Right lobe of liver (tissue), 6 donors: ENCODE results near the gene SSBP4. TPM values are rescaled to one million over a fixed set of nuclear protein-coding genes. Genes with fewer than 3 reads are reported as not detected.

ENCODE experiments used
- ATAC-seq, 4 donors: fragments of 200-7000 bp; cut with Tn5 transposase; one replicate each; pipeline ENCODE4 v1.9.1; 2020; ENCODE audit warnings: mild to moderate bottlenecking in 4 of 4, moderate library complexity in 4 of 4
- DNase-seq, 3 donors: peaks; one replicate each; pipeline ENCODE4 v3.0.0-alpha.2; 2020
- H3K27ac ChIP-seq, 3 donors: fragments of 200-600 bp; one replicate each; pipeline ENCODE4 v1.8.0; 2022
- H3K27me3 ChIP-seq, 2 donors: fragments of 200-600 bp; one replicate each; pipeline ENCODE4 v1.8.0; 2022
- H3K36me3 ChIP-seq, 4 donors: fragments of 200-600 bp; sonication (generic) in 1 of 4; one replicate each; pipeline versions ENCODE4 v1.5.1 to v1.8.0; 2017 to 2022; ENCODE audit warnings: control low read depth in 1 of 4
- H3K4me1 ChIP-seq, 4 donors: fragments of 200-600 bp; sonication (generic) in 1 of 4; one replicate each; pipeline versions ENCODE4 v1.5.1 to v1.8.0; 2017 to 2022; ENCODE audit warnings: control low read depth in 1 of 4
- H3K4me3 ChIP-seq, 3 donors: fragments of 200-600 bp; one replicate each; pipeline ENCODE4 v1.8.0; 2022
- H3K9me3 ChIP-seq, 4 donors: fragments of 200-600 bp; sonication (generic) in 1 of 4; one replicate each; pipeline versions ENCODE4 v1.5.1 to v1.8.0; 2017 to 2022; ENCODE audit warnings: control low read depth in 1 of 4
- POLR2A ChIP-seq: fragments of 450-650 bp; IDR thresholded peaks from one replicate; pipeline ENCODE4 v1.6.1; 2017; ENCODE audit warnings: antibody characterized with exemption, mild to moderate bottlenecking
- WGBS: methylation state at CpG from one replicate; pipeline ENCODE4 v1.1.6; 2018; ENCODE audit warnings: low coverage, low lambda C conversion rate; ENCODE audit not compliant: insufficient coverage; ENCODE audit errors: missing lambda C conversion rate; 5-methylcytosine and 5-hydroxymethylcytosine counted together
- intact Hi-C, 2 donors: fragments of 100-400 bp; cut with DNase I; formaldehyde crosslinking; loops; one replicate each; pipeline versions ENCODE4 v1.11.2 to v1.14.1; 2022
- total RNA-seq, 6 experiments: library from RNA; depleted of rRNA in 2 of 6; stranded (reverse); fragments of >200 nt in 2 of 6; fragmentation: NEBNext Ultra II Directional in 3 of 6; extraction: Animal tissue kit (Norgen Biotek cat#: 25700) in 3 of 6; gene quantifications; one replicate each; pipeline versions ENCODE4 v1.1.0 to v1.2.4, GENCODE V29; 2016 to 2023
- TF ChIP-seq, protein P1 (sequence below), 4 donors: fragments of 200-600 bp in 3 of 4; fragments of 450-650 bp in 1 of 4; IDR thresholded peaks; one replicate each; pipeline versions ENCODE4 v1.5.1 to v1.8.0; 2016 to 2022; ENCODE audit warnings: antibody characterized with exemption in 4 of 4, mild to moderate bottlenecking in 2 of 4
- donor health status: DM: no; HTN: yes; CAD: no.
- donor health status: DM: no; HTN: no; CAD: no.
- donor health status: DM: no; HTN: no; CAD: no.
- donor health status: DM: no; HTN: yes; CAD: no.
- donor health status: DM: no; HTN: yes; CAD: no.

SSBP4 gene
- total RNA-seq, 6 experiments from 2014 or later: 12.8 to 23.9 (median 15.9) TPM

DNA sequence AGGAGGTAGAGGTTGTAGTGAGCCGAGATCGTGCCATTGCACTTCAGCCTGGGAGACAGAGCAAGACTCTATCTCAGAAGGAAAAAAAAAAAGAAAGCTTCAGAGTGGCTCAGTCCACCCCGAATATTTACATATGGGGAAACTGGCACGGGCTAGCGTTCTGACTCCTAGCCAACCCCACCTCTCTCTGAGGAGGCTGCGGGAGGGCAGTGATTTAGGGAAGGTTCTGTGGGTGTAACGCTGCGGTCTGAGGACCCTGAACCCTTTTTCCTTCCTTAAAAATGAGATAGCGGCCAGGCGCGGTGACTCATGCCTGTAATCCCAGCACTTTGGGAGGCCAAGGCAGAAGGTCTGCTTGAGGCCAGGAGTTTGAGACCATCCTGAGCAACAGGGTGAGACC, 26.8 kb upstream of the SSBP4 start:
- peak; percentile 48 to 73 (median 61) for DNase-seq

DNA sequence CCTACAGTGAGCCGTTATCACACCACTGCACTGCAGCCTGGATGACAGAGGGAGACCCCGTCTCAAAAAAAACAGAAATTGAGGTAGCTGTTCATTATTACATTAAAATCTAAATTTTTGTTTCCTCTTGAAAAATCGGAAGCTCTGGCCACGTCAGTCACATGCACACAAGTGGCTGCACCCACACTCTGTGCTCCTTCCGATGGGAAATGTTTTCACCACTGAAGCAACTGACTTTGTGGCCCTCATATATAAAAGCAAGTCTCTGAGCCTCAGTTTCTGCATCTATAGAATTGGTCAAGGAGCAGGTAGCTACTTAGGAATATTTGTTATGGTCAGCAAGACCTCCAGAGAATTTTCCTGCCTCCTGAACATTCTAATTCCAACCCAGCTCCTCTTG, 26.3 kb upstream of the SSBP4 start:
- no peak for TF ChIP-seq POLR2A
- TF ChIP-seq, protein P1, sequence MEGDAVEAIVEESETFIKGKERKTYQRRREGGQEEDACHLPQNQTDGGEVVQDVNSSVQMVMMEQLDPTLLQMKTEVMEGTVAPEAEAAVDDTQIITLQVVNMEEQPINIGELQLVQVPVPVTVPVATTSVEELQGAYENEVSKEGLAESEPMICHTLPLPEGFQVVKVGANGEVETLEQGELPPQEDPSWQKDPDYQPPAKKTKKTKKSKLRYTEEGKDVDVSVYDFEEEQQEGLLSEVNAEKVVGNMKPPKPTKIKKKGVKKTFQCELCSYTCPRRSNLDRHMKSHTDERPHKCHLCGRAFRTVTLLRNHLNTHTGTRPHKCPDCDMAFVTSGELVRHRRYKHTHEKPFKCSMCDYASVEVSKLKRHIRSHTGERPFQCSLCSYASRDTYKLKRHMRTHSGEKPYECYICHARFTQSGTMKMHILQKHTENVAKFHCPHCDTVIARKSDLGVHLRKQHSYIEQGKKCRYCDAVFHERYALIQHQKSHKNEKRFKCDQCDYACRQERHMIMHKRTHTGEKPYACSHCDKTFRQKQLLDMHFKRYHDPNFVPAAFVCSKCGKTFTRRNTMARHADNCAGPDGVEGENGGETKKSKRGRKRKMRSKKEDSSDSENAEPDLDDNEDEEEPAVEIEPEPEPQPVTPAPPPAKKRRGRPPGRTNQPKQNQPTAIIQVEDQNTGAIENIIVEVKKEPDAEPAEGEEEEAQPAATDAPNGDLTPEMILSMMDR (IDR thresholded peaks at IDR 0.05): no peak
- H3K4me1 ChIP-seq: peaks cover 0 to 33% (median 9%) of the 10 kb centered on the region in 4 donors
- no peaks in the 10 kb centered on the region for H3K9me3 ChIP-seq
- 49% methylated on average over 5 of the region's 5 CpGs for WGBS
- intact Hi-C loops: no loop called here
- no peaks in the 10 kb centered on the region for H3K36me3 ChIP-seq
- no peak overlapping the region for H3K4me3 ChIP-seq
- no peak for DNase-seq
- peak overlapping the region in 2 of 3 donors; percentile 13 to 33 for H3K27ac ChIP-seq
- no peak for ATAC-seq
- H3K27me3 ChIP-seq: no peaks in the 10 kb centered on the region

More for the DNA sequence above, 26.8 kb upstream of the SSBP4 start:
- TF ChIP-seq, protein P1 (IDR thresholded peaks at IDR 0.05): no peak
- TF ChIP-seq POLR2A: no peak
- Histone ChIP-seq H3K4me1 (peaks cover 0 to 31% (median 8%) of the 10 kb centered on the region in 4 donors), H3K27me3 (no peaks in the 10 kb centered on the region), H3K27ac (peak overlapping the region in 1 of 3 donors; percentile 33), H3K36me3 (no peaks in the 10 kb centered on the region), H3K9me3 (no peaks in the 10 kb centered on the region), H3K4me3 (no peak overlapping the region)
- ATAC-seq: peak; percentile 15 to 45 (median 26)
- WGBS: 18% methylated on average over 11 of the region's 11 CpGs
- intact Hi-C loops: no loop called here

DNA sequence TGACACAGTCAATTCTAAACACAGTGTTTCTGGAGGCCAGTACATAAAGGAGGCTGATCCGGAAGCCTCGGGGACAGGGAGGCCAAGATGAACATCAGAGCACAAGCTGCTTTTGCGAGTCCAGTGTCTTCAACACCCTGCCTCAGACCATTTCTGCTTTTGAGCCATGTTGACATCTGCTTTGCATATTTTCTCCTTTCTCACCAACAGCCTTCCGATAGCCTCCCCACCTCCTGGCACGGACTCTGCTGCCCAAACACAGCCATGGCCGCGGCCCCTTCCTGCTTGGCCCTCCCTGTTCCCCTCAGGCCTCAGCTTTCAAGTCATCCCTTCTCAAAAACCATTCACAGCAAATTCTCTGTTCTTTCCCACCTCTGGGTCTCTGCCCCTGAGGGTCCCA, 25.4 kb upstream of the SSBP4 start:
- TF ChIP-seq, protein P1 (IDR thresholded peaks at IDR 0.05): no peak
- no peak for TF ChIP-seq POLR2A
- Histone ChIP-seq H3K27me3 (no peaks in the 10 kb centered on the region), H3K9me3 (no peaks in the 10 kb centered on the region), H3K36me3 (no peaks in the 10 kb centered on the region), H3K4me3 (no peak overlapping the region), H3K27ac (peak overlapping the region; percentile 21 to 47 (median 33)), H3K4me1 (peaks cover 0 to 39% (median 9%) of the 10 kb centered on the region in 4 donors)
- WGBS: 55% methylated on average over 6 of the region's 7 CpGs
- intact Hi-C loops: no loop called here
- peak in 3 of 4 donors; percentile 3 for ATAC-seq
- DNase-seq: peak in 1 of 3 donors; percentile 48

DNA sequence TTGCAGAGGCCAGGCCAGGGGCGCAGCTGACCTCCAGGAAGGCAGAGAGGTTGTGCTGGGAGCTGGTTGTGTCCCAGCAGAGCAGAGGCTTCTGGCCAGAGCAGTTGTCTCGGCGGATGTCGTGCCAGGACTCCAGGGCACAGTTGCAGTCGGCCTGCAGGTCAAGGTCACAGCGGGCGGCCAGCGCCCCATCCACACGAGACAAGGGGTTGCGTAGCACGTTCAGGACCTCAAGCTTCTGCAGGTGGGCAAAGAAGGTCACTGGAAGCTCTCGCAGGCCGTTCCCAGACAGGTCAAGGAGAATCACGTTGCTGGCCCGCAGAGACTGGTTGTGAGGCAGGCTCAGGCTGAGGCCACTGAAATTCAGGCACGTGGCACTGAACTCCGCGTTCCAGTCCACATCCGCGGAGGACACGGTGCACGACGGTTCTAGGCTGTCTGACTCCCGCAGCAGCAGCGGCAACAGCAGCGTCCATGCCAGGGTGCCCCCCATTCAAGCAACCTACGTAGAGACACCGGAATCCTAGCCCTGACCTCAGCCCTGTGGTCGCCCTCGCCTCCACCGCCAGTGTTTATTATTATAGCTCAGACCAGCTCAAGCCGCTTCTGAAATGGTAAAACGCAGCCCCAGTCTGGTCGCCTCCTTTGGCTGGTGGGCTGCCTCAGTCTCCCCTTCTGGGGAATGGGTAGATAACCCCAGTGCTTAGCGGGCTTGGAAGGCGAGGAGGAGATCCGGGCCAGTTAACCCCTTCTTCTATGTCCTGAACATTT, 22.5 kb upstream of the SSBP4 start:
- Histone ChIP-seq H3K4me1 (peaks cover 0 to 49% (median 9%) of the 10 kb centered on the region in 4 donors), H3K27ac (peak overlapping the region; percentile 27 to 75 (median 45)), H3K4me3 (peak overlapping the region; percentile 10 to 38 (median 30)), H3K36me3 (no peaks in the 10 kb centered on the region), H3K9me3 (no peaks in the 10 kb centered on the region), H3K27me3 (no peaks in the 10 kb centered on the region)
- peak; percentile 59 to 77 (median 68) for ATAC-seq
- peak; percentile 72 to 90 (median 87) for DNase-seq
- TF ChIP-seq POLR2A: no peak
- TF ChIP-seq, protein P1 (IDR thresholded peaks at IDR 0.05): no peak
- 20% methylated on average over 1 of the region's 37 CpGs for WGBS
- intact Hi-C loops: no loop called here
